ENCODE results near the gene MACROH2A2.

Gene MACROH2A2

GRCh38 chr10:70060389-70060788 lies 7.7 kb downstream of the MACROH2A2 start:
- Mint-ChIP-seq H3K4me3 (no peak overlapping the region), H3K4me1 (no peaks in the 10 kb centered on the region), H3K9me3 (no peaks in the 10 kb centered on the region), H3K27me3 (ENCODE audit: low read depth) (no peaks in the 10 kb centered on the region), H3K27ac (peak overlapping the region in 1 of 3 experiments; percentile 17), H3K36me3 (ENCODE audit: low read depth) (peaks cover 26% of the 10 kb centered on the region)
- TF ChIP-seq, protein P1, sequence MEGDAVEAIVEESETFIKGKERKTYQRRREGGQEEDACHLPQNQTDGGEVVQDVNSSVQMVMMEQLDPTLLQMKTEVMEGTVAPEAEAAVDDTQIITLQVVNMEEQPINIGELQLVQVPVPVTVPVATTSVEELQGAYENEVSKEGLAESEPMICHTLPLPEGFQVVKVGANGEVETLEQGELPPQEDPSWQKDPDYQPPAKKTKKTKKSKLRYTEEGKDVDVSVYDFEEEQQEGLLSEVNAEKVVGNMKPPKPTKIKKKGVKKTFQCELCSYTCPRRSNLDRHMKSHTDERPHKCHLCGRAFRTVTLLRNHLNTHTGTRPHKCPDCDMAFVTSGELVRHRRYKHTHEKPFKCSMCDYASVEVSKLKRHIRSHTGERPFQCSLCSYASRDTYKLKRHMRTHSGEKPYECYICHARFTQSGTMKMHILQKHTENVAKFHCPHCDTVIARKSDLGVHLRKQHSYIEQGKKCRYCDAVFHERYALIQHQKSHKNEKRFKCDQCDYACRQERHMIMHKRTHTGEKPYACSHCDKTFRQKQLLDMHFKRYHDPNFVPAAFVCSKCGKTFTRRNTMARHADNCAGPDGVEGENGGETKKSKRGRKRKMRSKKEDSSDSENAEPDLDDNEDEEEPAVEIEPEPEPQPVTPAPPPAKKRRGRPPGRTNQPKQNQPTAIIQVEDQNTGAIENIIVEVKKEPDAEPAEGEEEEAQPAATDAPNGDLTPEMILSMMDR (IDR thresholded peaks at IDR 0.05; ENCODE audit: unreplicated experiment in 3 of 3) = no peak

- TF ChIP-seq, protein P1 (IDR thresholded peaks at IDR 0.05; ENCODE audit: unreplicated experiment in 3 of 3) = no peak
- Mint-ChIP-seq H3K4me1 (no peaks in the 10 kb centered on the region), H3K27me3 (ENCODE audit: low read depth) (no peaks in the 10 kb centered on the region), H3K27ac (no peak overlapping the region), H3K9me3 (no peaks in the 10 kb centered on the region), H3K36me3 (ENCODE audit: low read depth) (peaks cover 35% of the 10 kb centered on the region), H3K4me3 (no peak overlapping the region)
Measured at GRCh38 chr10:70063418-70064098, 10.9 kb downstream of the MACROH2A2 start.

DNA sequence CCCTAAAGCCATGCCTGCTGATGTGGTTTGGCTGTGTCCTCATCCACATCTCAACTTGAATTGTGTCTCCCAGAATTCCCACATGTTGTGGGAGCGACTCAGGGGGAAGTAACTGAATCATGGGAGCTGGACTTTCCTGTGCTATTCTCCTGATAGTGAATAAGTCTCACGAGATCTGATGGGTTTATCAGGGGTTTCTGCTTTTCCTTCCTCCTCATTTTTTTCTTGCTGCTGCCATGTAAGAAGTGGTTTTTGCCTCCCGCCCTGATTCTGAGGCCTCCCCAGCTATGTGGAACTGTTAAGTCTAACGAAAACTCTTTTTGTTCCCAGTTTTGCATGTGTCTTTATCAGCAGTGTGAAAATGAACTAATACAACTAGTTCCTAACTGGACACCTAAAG lies 11.8 kb downstream of the MACROH2A2 start:
- H3K27ac Mint-ChIP-seq = no peak overlapping the region

DNA sequence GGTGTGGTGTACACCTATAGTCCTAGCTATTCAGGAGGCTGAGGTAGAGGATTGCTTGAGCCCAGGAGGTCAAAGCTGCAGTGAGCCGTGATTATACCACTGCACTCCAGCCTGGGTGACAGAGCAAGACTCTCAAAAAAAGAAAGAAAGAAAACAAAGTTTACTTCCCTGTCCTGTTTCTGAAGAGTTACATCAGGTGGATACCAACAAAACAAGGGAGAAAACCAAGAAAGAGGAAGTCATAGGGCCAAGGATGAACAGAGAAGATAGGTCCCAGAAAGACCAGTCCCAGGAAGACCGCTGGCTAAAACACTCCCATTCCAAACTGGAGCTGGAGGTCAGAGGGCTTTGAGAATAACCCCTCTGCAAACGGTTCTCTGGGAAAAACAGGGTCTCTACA lies 13.5 kb downstream of the MACROH2A2 start:
- no peaks in the 10 kb centered on the region for H3K9me3 Mint-ChIP-seq
- H3K4me1 Mint-ChIP-seq = no peaks in the 10 kb centered on the region
- H3K4me3 Mint-ChIP-seq = no peak overlapping the region
- no peak overlapping the region for H3K27ac Mint-ChIP-seq
- TF ChIP-seq, protein P1 (IDR thresholded peaks at IDR 0.05; ENCODE audit: unreplicated experiment in 3 of 3) = no peak
- H3K27me3 Mint-ChIP-seq (ENCODE audit: low read depth) = no peaks in the 10 kb centered on the region
- peaks cover 40% of the 10 kb centered on the region for H3K36me3 Mint-ChIP-seq (ENCODE audit: low read depth)

More for the DNA sequence above, 11.8 kb downstream of the MACROH2A2 start:
- Mint-ChIP-seq H3K9me3 (no peaks in the 10 kb centered on the region), H3K4me3 (no peak overlapping the region), H3K36me3 (ENCODE audit: low read depth) (peaks cover 40% of the 10 kb centered on the region), H3K27me3 (ENCODE audit: low read depth) (no peaks in the 10 kb centered on the region), H3K4me1 (no peaks in the 10 kb centered on the region)
- TF ChIP-seq, protein P1 (IDR thresholded peaks at IDR 0.05; ENCODE audit: unreplicated experiment in 3 of 3) = no peak

DNA sequence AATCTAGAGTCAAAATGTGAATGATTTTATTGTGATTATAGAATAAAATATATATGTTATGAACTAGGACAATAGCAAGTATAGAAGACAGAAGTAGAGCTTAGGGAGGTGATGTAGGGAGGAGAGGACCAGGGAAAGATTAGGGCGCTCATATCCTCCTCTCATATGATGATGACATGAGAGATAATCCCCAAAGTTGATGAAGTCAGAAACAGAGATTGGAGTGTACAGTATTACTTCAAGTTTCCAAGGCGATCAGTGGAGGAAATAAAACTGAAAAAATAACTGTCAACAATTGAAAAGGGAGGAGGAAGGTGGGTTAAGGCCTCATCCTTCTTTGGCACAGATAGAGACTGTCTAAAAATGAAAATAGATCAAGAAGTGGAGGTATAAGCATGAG lies 14.9 kb downstream of the MACROH2A2 start:
- no peaks in the 10 kb centered on the region for H3K9me3 Mint-ChIP-seq
- no peak overlapping the region for H3K27ac Mint-ChIP-seq
- H3K27me3 Mint-ChIP-seq (ENCODE audit: low read depth) = no peaks in the 10 kb centered on the region
- peaks cover 40% of the 10 kb centered on the region for H3K36me3 Mint-ChIP-seq (ENCODE audit: low read depth)
- no peak overlapping the region for H3K4me3 Mint-ChIP-seq
- TF ChIP-seq, protein P1 (IDR thresholded peaks at IDR 0.05; ENCODE audit: unreplicated experiment in 3 of 3) = no peak
- no peaks in the 10 kb centered on the region for H3K4me1 Mint-ChIP-seq

GRCh38 chr10:70068925-70069324 lies 16.3 kb downstream of the MACROH2A2 start:
- no peaks in the 10 kb centered on the region for H3K27me3 Mint-ChIP-seq (ENCODE audit: low read depth)

More at GRCh38 chr10:70068925-70069324, 16.3 kb downstream of the MACROH2A2 start:
- no peak overlapping the region for H3K4me3 Mint-ChIP-seq
- H3K4me1 Mint-ChIP-seq = no peaks in the 10 kb centered on the region
- TF ChIP-seq, protein P1 (IDR thresholded peaks at IDR 0.05; ENCODE audit: unreplicated experiment in 3 of 3) = no peak
- no peaks in the 10 kb centered on the region for H3K9me3 Mint-ChIP-seq
- no peak overlapping the region for H3K27ac Mint-ChIP-seq
- H3K36me3 Mint-ChIP-seq (ENCODE audit: low read depth) = peaks cover 37% of the 10 kb centered on the region
